GM21717 (cell line): ENCODE results near the gene ZBTB7B.
A peak's percentile ranks its signal among the peaks of the same experiment; 100 is the strongest.

Source experiments
- ATAC-seq: cut with Tn5 transposase; IDR thresholded peaks from one replicate; pipeline ENCODE4 v1.9.1; 2021; ENCODE audit warnings: mild to moderate bottlenecking, moderate library complexity; ENCODE audit not compliant: unreplicated experiment

The ZBTB7B gene

DNA sequence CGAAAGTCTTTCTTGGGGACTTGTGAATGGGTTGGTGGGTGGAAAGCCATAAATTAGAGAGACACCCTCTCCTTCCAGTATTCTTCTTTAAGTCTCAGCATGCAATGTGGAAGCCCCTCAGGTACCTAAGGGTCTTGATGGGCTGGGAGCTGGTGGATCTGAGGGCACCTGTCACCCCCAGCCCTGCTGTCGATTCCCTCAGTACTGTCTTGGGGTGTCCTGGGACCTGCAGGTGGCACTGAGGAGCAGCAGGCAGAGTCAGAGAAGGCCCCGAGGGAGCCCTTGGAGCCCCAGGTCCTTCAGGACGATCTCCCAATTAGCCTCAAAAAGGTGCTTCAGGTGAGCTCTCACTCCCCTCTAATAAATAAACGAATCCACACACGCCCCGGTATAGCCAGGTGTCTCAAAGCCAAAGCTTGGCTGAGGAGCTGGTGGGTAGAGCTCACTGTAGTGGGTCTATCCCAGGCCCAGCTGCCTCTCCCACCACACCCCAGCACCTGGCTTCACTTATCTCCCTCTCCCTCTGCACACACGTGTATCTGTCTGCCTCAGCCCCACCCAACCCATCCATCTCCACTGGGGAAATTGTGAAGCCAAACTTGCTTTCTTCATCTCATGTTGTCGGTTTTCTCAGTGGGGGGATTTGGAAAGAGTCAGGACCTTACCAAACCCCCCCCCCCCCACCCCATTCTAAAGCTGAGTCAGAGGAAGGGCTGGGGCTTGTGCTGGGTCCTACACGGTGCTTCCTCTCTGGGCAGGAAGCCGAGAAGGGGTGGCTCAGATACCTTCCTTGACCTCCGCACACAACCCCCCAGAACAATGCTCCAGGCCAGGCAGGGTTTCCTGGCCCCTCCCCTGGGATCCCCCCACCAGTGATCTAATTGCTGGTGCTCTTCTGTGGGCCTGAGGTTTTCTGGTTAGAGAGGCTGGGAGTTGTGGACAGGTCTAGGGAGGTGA, 50.1 kb downstream of the ZBTB7B start:
- ATAC-seq = no peak

DNA sequence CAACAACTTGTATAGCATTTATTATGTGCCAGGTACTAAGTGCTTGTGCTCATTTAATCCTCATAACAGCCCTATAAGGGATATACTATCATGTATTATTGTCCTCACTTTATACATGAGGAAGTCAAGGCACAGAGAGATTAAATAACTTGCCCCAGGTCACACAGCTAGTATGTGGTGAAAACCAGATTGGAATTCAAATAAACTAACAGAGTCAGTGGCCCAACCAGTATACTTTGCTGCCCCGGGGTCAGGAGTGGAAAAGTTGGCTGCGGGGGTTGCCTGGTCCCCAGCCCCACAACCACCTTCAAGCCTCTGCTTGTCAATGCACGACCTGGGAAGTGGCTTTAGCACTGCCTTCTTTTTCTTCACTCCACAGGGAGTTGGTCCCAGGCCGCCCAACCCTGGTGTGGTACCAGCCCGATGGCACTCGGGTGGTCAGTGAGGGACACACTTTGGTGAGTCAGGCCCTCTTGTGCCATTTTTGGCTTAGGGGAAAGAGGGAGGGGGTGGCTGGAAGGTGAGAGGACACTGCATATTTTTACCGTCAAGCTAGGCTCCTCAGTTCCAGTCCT, 51.0 kb downstream of the ZBTB7B start:
- ATAC-seq = no peak

DNA sequence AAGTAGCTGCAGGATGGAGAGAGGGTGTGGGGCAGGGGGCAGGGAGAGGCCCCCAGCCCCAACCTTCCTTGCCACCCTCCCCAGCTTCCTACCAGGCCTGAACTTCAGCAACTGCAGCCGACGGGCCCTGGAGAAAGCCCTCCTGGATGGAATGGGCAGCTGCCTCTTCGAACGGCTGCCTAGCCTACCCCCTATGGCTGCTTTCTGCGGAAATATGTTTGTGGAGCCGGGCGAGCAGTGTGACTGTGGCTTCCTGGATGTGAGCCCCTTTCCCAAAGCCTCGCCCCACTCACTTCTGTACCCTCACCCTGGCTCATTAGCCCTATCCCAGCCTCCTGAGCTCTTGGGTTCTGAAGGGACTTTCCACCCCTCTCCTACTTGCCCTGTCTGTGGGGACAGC, 54.5 kb downstream of the ZBTB7B start:
- ATAC-seq = no peak

DNA sequence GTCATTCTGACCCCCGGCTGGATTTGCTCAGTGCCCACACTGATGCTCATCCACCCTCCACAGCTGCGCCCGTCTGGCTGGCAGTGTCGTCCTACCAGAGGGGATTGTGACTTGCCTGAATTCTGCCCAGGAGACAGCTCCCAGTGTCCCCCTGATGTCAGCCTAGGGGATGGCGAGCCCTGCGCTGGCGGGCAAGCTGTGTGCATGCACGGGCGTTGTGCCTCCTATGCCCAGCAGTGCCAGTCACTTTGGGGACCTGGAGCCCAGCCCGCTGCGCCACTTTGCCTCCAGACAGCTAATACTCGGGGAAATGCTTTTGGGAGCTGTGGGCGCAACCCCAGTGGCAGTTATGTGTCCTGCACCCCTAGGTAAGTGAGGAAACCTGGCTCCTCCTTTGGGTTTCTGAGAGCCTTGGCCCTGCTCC, 55.2 kb downstream of the ZBTB7B start:
- ATAC-seq = no peak

DNA sequence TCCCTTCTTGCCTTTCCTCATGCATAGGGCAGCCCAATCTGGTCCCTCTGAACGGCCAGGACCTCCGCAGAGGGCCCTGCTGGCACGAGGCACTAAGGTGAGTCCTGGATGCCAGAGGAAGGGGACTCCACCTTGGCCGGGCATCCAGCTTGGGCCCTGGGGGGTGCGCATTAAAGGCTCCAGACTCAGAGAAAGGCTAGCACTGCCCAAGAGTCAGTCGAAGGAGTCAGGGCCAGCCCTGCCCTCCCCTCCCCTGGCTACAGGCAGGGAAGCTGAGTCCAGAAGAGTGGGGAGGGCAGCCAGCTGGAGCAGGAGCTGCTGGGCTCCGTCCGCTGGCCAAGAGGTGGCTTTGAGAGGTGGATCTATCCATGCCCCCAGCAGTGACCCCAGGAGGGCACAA, 58.1 kb downstream of the ZBTB7B start:
- no peak for ATAC-seq

DNA sequence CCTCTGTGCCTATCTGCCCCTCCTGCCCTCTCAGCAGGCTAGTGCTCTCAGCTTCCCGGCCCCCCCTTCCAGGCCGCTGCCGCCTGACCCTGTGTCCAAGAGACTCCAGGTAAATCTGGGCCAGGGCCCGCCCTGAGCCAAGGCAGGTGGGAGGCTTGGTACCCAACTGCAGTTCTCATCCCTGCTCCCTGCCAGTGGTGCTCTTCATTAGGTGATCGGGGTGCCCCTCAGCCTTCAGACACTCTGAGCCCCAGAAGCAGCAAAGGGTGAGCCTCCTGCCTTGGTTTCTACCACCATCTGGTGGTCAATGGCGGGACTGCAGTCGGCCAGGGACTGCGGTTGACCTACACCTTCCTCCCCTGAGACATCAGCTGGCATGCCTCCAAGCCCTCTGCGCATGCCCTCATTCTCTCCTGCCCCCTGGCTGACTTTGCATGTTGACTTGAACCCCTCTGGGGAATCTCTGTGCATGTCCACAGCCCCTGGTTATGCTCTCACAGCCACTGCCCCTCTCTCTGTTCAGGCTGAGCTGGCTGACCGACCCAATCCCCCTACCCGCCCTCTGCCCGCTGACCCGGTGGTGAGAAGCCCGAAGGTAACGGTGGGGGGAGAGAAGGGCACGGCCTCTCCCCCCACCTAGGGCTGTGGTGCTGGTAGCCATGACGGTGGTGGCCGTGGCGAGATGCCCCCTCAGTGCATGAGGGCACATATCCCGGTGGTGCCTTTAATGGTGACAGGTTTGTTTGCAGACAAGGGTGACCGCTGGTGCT, 59.0 kb downstream of the ZBTB7B start:
- ATAC-seq = peak; percentile 39

DNA sequence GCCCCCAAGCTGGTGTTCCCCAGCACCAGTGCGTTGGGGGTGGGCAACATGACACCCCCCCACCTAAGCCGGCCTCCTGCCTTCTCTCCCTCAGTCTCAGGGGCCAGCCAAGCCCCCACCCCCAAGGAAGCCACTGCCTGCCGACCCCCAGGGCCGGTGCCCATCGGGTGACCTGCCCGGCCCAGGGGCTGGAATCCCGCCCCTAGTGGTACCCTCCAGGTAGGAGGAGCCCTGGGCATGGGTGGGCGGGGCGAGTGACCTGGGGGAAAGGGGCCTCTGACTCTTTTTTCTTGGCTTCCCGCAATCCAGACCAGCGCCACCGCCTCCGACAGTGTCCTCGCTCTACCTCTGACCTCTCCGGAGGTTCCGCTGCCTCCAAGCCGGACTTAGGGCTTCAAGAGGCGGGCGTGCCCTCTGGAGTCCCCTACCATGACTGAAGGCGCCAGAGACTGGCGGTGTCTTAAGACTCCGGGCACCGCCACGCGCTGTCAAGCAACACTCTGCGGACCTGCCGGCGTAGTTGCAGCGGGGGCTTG, 59.6 kb downstream of the ZBTB7B start:
- no peak for ATAC-seq

DNA sequence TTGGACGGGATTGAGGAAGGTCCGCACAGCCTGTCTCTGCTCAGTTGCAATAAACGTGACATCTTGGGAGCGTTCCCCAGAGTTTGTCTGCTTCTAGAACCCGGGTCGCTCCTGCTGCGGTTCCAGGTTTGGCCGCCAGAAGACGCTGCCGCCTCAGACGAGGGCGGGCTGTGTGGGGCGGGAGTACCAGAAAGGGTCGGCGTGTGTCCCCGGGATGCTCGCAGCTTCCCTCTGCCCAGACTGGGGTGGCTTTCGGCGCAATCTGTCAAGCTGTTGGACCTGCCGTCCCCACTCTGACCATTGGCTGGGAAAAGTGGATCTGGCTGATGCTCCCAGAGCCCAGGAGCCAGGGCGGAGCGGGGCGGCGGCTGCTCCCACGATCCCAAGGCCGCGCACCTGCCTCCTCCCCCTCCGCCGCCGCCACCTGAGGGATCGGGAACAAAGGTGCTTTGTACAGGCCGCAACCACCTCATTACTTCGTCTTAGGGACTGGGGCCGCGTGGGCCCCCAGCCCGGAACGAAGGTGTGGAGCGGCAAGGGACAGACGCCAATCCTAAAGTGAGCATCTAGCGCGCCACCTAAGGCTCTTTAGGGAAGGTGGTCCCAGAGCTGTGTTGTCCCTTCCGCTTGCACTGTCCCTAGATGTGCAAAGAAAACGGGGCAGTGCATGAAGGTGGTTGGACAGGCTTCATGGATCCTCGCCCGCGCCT, 60.3 kb downstream of the ZBTB7B start:
- no peak for ATAC-seq

DNA sequence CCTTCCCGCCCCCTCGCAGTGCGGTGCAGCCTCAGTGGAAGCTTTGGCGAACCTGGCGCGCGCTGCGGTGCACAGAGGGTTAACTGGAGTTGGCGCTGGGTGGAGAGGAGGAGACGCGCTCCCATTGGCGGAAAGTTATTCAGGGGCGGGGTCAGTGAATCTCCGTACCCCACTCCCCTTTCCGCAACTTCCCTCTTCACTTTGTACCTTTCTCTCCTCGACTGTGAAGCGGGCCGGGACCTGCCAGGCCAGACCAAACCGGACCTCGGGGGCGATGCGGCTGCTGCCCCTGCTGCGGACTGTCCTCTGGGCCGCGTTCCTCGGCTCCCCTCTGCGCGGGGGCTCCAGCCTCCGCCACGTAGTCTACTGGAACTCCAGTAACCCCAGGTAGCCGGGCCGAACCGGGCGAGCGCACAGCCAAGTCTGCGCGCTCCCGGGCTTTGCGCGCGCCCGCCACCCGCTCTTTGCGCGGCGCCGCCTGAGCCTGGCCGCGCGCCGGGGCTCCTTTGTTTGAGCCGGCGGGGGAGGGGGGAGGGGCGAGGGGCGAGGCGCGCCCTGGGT, 61.0 kb downstream of the ZBTB7B start, which contains the start of gene EFNA4:
TSS of gene EFNA4 (plus strand) at position 191 of the 561 bp plus-strand sequence. CDS start at position 275, 84 bp downstream.
- ATAC-seq = peak; percentile 60

DNA sequence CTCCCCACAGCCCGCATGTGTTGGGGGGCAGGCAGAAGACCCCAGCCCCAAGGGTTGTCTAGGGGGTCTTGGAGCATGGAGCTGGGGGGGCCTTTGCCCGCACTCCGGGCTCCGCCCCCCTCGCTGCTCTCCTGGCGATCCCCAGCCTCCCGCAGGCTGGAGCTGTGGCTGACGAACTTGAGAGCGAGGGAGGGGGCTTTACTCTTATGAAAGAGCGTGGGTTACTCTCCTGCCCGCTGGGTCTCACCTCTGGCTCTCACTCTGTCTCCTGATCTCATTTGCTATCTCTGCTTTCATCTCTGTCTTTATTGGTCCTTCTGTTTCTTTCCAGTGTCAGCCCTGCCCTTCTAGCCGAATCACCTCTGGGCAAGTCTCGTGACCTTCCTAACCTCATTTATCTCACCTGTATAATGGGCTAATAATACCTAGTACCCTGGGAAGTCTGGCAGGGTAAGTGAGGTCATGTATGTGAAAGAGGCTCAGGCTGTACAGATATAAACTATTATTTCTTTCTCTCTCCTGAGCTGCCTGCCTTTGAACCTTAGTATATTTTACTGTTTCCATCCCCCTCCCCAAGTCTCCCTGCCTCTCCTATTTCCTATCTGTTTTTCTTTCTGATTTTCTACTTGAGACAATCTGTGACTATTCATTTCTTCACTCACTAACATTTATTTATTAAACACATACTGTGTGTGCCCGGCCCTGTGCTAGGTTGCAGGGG, 61.7 kb downstream of the ZBTB7B start:
- no peak for ATAC-seq

DNA sequence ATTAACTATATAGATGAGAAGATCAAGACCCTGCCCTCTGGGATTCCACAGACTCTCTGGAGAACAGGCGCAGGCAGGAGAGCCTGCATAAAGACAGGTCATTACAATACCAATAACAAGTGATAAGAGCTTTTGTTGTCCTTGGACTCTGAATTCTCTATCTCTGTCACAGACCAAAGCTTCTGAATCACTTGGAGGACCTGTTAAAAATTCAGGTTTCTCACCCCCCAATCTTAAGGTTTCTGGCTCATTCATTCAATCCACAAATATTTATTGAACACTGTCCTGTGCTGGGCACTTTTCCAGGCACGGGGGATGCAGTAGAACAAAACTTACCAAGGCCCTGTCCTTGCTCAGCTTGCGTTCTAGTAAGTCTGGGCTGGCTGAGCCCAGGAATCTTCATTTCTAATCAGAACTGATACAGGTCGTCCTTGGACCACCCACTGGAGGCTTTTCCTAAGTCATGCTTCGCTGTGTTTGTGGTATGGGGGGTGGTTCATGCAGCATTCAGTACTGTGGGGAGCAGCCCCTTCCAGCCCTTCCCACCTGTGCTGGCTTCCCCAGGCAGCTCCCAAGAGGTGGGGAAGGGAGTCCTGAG, 62.3 kb downstream of the ZBTB7B start:
- ATAC-seq = no peak

DNA sequence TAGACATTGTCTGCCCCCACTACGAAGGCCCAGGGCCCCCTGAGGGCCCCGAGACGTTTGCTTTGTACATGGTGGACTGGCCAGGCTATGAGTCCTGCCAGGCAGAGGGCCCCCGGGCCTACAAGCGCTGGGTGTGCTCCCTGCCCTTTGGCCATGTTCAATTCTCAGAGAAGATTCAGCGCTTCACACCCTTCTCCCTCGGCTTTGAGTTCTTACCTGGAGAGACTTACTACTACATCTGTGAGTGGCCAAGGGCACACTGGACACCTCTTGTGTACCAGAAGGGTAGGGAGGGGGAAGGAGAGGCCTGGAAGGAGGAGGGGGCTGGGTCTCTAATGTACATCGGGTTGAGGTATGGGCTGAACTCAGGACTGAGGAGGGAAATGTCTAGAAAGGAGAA, 64.2 kb downstream of the ZBTB7B start:
- ATAC-seq = no peak
